Inflammatory macrophage treated with lipopolysaccharide for 1 hour (primary cell): ENCODE results near the gene MANSC1.

Source experiments
- DNase-seq, 2 donors: peaks; one replicate each; pipeline ENCODE4 v3.0.0-alpha.2; 2020 to 2022

Gene MANSC1

GRCh38 chr12:12349711-12350665 is at the start of gene MANSC1:
MANSC1 (minus strand) TSS chr12:12350242; CDS start chr12:12343314, 6,928 bp downstream.
- DNase-seq: peak in 1 of 2 donors; percentile 14

GRCh38 chr12:12399161-12399560 is 49.1 kb upstream of the MANSC1 start:
- DNase-seq: no peak

- DNase-seq: peak; percentile 24 to 56
Observed at GRCh38 chr12:12398026-12398859, 48.2 kb upstream of the MANSC1 start.

GRCh38 chr12:12397184-12397583 is 47.1 kb upstream of the MANSC1 start:
- no peak for DNase-seq

- no peak for DNase-seq
Observed at GRCh38 chr12:12396694-12397093, 46.7 kb upstream of the MANSC1 start.

- no peak for DNase-seq
Observed at GRCh38 chr12:12393171-12393570, 43.1 kb upstream of the MANSC1 start.

- DNase-seq: no peak
Observed at GRCh38 chr12:12392413-12392812, 42.4 kb upstream of the MANSC1 start.

GRCh38 chr12:12387501-12387900 is 37.5 kb upstream of the MANSC1 start:
- no peak for DNase-seq

GRCh38 chr12:12384571-12385340 is 34.7 kb upstream of the MANSC1 start:
- no peak for DNase-seq

GRCh38 chr12:12381982-12382381 is 31.9 kb upstream of the MANSC1 start:
- DNase-seq: no peak

GRCh38 chr12:12380949-12381593 is 31.0 kb upstream of the MANSC1 start:
- no peak for DNase-seq

- peak; percentile 82 to 85 for DNase-seq
Observed at GRCh38 chr12:12379831-12380730, 30.0 kb upstream of the MANSC1 start.

- peak; percentile 34 to 37 for DNase-seq
Observed at GRCh38 chr12:12378616-12379015, 28.6 kb upstream of the MANSC1 start.

GRCh38 chr12:12376646-12377448 is 26.8 kb upstream of the MANSC1 start:
- DNase-seq: peak; percentile 72 to 81

- peak in 1 of 2 donors; percentile 9 for DNase-seq
Observed at GRCh38 chr12:12372946-12373722, 23.1 kb upstream of the MANSC1 start.

- DNase-seq: no peak
Observed at GRCh38 chr12:12367482-12367998, 17.5 kb upstream of the MANSC1 start.

GRCh38 chr12:12366701-12367481 is 16.8 kb upstream of the MANSC1 start:
- DNase-seq: no peak

- DNase-seq: peak; percentile 81 to 88
Observed at GRCh38 chr12:12365931-12366431, 15.9 kb upstream of the MANSC1 start.
